H7 (cell line): ENCODE measurements around the gene PHF1. TPM values are rescaled to one million over a fixed set of nuclear protein-coding genes. Genes with fewer than 3 reads are reported as not detected.
"Not testable (repeated sequence)": the region's sequence is repeated elsewhere in the genome, so short reads cannot be mapped to it uniquely, and the experiment has no call there.

Experiments
- DNase-seq: peaks from one replicate; pipeline ENCODE4 v3.0.0; 2012
- H3K27me3 ChIP-seq: 2 replicates; pipeline ENCODE4 v1.6.0; 2011; ENCODE audit warnings: mild to moderate bottlenecking, low read length; ENCODE audit not compliant: control insufficient read depth, insufficient read depth
- H3K36me3 ChIP-seq: replicated peaks from 2 replicates; pipeline ENCODE4 v1.5.1; 2011; ENCODE audit warnings: low read length; ENCODE audit not compliant: control insufficient read depth, insufficient read depth
- H3K4me3 ChIP-seq: 2 replicates; pipeline ENCODE4 v1.5.1; 2011; ENCODE audit warnings: low read depth, mild to moderate bottlenecking, control low read depth, low read length, moderate library complexity; ENCODE audit not compliant: insufficient read depth
- total RNA-seq: library from RNA; depleted of rRNA; stranded (reverse); fragments of >200 nt; shearing (Covaris generic); gene quantifications from 2 replicates; pipeline ENCODE4 v1.2.3, GENCODE V29; 2014

The PHF1 gene
- total RNA-seq, 1 experiment from 2014 or later: 38.3 TPM

DNA sequence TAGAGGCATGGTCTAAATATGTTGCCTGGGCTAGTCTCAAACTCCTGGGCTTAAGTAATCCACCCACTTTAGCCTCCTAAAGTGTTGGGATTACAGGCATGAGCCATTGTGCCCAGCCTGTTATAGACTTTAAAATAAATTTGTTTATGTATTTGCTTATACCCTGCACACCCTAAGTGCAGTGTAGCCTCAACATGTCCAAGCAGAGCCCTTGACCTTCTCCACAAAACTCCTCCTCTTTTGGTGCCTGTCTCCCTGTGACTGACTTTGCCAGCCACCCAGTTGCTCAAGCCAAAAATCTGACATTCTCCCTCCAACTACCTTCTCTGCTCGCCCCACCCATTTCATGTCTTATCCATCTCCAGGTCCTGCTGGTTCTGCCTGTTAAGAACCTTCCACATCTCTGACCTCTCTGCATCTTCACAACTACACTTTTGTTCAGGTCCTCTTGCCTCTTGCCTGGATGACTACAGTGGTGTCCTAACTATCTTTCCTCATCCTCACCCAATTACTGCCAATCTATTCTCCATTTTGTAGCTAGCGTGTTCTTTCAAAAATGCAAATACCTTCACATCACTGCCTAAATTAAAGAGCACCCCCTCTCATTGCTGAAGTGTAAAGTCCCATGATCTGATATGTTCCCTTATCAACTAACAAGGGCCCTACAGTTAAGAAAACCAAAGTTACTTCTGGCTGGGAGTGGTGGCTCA is 30.4 kb upstream of the PHF1 start:
- no peaks in the 10 kb centered on the region for H3K36me3 ChIP-seq
- DNase-seq: no peak
- no peaks in the 10 kb centered on the region for H3K27me3 ChIP-seq
- H3K4me3 ChIP-seq: no peak overlapping the region

DNA sequence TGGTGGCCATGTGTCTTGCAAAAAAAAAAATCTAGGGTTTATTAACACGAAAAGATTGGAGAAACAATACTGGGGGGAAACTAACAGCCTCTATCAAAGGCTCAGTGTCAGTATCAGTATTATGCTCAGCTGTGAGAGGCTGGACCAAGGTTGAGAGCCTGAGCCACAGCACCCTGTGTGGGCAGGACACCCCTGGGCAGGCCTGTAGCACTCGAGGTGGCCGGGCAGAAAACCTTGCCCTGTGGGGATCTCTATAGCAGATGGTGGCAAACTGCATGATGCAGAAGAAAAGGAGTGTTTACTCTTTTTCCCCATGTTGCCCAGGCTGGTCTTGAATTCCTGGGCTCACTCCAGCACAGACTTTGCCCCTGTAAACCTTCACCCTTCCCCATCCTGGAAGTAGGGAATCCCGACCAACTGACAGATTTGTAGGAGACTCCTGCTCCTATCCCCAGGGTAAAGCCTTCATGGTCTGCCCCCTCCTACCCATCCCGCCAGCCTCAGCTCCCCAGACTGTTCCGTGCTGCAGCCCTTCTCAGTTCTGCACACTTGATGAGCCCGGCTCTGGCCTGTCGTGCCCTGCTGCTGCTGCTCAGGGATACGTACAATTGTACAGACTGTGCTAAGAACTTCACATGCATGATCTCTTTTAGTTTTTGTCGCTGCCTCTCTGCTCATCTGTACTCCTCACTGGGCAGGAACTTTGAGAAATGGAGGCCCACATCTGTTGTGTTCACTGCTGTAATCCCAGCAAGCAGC is 27.2 kb upstream of the PHF1 start:
- DNase-seq: no peak
- Histone ChIP-seq H3K36me3 (no peaks in the 10 kb centered on the region), H3K4me3 (no peak overlapping the region), H3K27me3 (no peaks in the 10 kb centered on the region)

DNA sequence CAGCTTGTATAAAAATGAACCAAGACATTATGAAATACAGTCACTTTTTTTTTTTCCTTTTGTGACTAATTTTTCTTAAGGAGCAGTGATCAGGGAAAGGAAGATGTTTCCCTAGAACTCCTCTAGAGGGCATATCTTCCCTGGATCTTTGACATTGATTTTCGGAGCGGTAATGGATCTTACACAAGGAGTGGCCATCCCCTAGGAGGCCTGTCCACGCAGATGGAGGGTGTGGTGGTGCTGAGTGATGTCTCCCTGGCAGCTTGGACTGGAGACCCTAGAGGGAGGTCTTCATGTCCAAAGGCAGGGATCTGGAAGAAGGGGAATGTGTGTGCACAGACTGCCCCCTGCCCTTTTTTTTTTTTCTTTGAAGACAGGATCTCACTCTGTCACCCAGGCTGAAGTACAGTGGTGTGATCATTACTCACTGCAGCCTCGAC is 26.2 kb upstream of the PHF1 start:
- no peak overlapping the region for H3K4me3 ChIP-seq
- DNase-seq: peak; percentile 74
- H3K36me3 ChIP-seq: no peaks in the 10 kb centered on the region
- no peaks in the 10 kb centered on the region for H3K27me3 ChIP-seq

DNA sequence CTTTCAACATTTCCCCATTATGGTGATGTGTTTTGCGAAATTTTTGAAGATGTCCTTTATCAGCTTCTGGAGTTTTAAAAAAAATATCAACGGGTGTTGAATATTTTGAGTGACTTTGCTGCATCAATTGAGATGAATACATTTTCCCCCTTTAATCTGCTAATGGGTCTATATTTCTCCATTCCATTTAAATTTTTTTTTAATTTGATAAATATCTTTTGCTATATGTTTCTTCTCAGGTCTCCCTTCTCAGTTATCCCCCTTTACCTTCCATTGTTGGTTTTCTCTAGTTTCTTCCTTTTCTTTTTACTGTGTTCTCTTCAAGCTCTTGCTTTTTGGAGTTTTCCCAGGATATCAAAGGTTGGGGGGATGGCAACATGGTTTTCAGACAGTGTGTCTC is 20.6 kb upstream of the PHF1 start:
- Histone ChIP-seq H3K36me3 (no peaks in the 10 kb centered on the region), H3K27me3 (no peaks in the 10 kb centered on the region), H3K4me3 (no peak overlapping the region)
- no peak for DNase-seq

DNA sequence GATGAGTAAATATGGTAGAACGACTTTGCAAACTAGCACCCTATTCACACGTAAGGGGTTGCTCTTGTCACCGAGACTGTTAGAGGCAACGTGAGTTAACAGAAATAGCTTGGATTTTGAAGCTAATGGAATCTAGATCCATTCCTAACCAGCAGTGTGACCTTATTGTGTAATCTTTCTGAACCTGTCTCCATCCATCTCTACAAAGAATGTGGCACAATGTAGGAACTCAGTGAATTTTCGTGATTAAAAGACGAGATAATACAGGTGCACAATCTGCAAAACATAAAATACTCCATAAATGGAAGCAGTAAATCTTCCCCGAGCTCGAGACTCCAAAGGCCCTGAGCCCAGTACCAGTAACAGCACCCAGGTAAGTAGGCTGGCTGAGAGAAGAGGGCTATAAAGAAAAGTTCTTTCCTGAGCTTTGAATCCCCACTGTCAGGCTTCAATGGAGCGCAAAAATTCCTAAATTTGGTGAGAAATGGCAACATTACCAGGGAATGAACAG is 20.0 kb upstream of the PHF1 start:
- DNase-seq: no peak
- Histone ChIP-seq H3K27me3 (no peaks in the 10 kb centered on the region), H3K4me3 (peak overlapping the region; percentile 98)

DNA sequence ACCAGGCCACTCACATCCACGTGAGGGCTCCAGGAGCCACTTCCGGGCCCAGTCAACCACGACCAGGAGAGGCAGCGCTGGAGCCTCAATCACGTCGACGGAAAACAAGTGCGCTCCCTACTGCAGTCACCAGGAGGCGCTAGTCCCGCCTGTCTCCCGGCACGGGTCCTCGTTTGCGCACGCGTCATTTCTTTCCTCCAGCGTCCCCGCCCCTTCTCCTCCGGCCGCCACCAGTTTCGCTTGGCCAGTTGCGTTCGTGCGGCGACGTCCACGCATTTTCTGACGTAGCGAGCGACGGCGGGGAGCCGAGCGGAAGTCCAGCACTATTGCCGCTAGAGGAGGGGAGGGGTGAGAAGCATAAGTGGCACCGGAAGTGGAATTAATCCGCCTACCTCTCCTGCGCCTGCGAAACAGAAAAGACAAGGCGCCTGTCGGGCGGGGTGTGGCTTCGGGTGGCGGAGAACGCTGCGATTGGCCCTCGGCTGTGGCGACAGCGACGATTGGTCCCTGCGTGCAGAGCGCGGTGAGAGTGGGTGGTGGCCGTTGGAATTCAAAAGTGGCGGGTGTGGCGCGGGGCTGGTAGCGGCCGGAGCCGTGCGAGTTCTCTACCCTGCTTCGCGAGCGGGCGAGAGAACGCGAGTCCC is 19.4 kb upstream of the PHF1 start, which contains the start of gene KIFC1:
Gene KIFC1, plus strand, starts transcription at position 546 of the 644 bp plus-strand sequence. CDS start 163 bp downstream, outside the sequence.
- H3K36me3 ChIP-seq: no peaks in the 10 kb centered on the region
- H3K27me3 ChIP-seq: no peaks in the 10 kb centered on the region
- peak within 1 kb of the TSS; percentile 98 for H3K4me3 ChIP-seq
- peak; percentile 97 for DNase-seq

More for the DNA sequence above, 20.0 kb upstream of the PHF1 start:
- no peaks in the 10 kb centered on the region for H3K36me3 ChIP-seq

DNA sequence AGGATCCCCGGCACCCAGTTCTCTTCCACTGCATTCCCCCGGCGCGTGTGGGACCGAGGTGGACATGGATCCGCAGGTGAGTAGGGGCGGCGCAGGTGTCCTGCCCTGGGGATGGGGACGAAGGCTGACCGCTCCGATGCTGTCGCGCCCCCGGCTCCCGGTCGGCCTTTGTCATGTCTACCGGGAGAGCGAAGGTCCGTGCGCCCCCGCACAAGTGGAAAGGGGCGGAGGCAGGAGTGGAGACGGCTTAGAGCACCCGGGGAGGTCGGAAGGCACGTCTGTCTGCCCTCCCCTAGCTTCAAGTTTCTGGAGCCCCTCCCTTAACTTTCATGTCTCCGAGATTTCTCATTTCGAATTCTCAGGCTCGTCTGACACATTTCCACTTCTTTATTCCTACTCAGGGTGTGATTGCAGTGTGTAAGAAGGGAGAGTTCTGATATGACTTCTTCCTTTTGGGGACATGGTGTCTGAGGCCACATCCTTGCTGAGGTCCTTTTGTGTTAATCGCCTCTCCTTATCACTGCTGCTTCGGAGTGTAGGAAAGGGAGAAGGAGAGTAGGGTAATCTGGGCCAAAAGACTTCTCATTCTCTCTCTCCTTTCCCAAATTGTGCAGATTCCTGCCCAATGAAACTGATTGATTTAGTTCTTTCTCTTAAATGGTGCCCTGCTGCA is 18.8 kb upstream of the PHF1 start:
- Histone ChIP-seq H3K4me3 (peak overlapping the region; percentile 98), H3K27me3 (no peaks in the 10 kb centered on the region), H3K36me3 (no peaks in the 10 kb centered on the region)
- DNase-seq: no peak

DNA sequence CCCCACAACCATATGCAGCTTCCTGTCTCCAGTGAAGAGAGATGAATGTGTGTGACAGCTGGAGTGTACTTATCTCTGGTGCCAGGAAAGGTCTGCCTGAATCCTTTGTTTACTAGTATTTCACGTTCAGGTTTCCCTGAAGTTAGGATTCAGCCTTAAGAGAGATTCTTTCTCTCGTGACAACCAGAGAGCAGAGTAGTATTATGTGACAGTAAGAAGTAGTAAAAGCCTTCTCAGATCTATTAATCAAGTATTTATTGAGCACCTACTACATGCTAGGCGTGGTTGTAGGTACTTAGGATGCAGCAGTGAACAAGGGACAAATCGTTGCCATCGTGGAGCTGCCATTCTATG is 18.2 kb upstream of the PHF1 start:
- Histone ChIP-seq H3K27me3 (no peaks in the 10 kb centered on the region), H3K4me3 (peak overlapping the region; percentile 98), H3K36me3 (0 out of 2 replicates have a peak, but pooled peaks cover under 1% of the 10 kb centered on the region)
- DNase-seq: no peak

DNA sequence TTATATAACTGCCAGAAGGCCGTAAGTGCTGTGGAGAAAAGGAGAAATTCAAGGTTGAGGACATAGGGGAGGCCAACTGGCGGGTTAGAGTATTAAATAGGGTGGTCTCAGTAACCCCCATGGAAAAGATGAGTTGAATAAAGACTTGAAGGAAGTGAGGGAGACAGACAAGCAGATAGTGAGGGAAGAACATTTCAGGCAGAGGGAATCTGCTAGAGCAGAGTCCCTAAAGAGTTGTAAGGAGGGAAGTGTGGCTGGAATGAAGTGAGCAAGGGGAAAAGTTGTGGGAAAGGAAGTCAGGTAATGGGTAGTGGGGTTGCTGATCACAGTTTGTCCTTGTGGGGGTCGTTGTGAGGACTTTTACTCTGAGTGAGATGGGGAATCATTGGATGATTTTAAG is 17.8 kb upstream of the PHF1 start:
- Histone ChIP-seq H3K36me3 (peaks cover 4% of the 10 kb centered on the region; the same call in 1 of the 2 replicates), H3K4me3 (peak overlapping the region; percentile 98), H3K27me3 (no peaks in the 10 kb centered on the region)
- DNase-seq: no peak

DNA sequence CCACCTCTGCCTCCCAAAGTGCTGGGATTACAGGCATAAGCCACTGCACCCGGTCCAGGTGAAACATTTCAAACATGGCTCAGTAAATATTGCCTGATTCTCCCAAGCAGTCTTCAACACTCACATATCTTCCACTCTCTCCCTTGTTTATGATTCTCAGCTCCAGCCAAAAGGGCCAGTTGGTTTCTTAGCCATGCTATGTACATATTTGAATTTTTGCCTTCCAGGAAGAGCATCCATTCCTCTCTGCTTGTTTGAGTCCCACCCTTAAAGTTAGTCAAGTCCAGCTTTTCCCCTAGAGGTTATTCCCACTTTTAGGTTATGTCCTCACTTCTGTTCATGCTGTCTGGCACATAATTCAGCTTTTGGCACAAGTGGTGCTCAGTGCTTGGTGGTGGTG is 13.3 kb upstream of the PHF1 start:
- Histone ChIP-seq H3K27me3 (no peaks in the 10 kb centered on the region), H3K36me3 (peaks cover 15% of the 10 kb centered on the region), H3K4me3 (no peak overlapping the region)
- no peak for DNase-seq

DNA sequence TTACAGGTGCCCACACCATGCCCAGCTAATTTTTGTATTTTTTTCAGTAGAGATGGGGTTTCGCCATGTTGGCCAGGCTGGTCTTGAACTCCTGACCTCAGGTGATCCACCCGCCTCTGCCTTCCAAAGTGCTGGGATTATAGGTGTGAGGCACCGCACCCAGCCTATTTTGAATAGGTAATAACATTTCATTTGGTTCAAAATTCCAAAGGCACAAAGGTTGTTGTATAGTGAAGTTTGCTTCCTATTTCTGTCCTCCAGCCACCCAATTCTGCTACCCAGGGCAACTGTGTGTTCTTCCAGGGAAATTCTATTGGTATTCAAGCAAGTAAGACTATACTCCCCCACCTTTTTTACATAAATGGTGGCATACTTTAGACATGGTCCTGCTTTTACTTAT is 12.2 kb upstream of the PHF1 start:
- peaks cover 24% of the 10 kb centered on the region for H3K36me3 ChIP-seq
- not testable (repeated sequence) for H3K27me3 ChIP-seq, H3K4me3 ChIP-seq, DNase-seq

DNA sequence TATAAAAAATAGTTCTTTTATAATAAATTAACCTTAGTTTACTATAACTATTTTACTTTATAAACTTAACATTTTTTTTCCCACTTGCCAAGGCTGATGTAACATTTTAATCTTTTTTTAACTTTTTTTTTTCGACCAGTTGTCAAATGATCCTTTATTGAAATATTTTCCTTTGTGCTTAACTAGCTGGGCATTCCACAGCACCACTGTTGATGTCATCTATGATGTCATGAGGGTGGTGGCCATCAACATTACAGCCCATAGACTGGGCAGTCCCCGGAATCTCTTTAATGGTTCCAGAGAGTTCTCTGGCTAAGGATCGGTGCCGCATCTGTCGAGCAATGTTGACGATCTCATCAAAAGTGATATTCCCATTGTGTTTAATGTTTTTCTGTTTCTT is 10.9 kb upstream of the PHF1 start:
- H3K4me3 ChIP-seq, H3K27me3 ChIP-seq, DNase-seq: not testable (repeated sequence)
- H3K36me3 ChIP-seq: peaks cover 36% of the 10 kb centered on the region

DNA sequence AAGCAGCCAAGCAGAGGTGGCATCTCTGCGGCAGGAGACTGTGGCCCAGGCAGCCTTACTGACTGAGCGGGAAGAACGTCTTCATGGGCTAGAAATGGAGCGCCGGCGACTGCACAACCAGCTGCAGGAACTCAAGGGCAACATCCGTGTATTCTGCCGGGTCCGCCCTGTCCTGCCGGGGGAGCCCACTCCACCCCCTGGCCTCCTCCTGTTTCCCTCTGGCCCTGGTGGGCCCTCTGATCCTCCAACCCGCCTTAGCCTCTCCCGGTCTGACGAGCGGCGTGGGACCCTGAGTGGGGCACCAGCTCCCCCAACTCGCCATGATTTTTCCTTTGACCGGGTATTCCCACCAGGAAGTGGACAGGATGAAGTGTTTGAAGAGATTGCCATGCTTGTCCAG is 5.9 kb upstream of the PHF1 start:
- H3K36me3 ChIP-seq: peaks cover 46% of the 10 kb centered on the region
- DNase-seq: no peak
- H3K27me3 ChIP-seq: no peaks in the 10 kb centered on the region
- no peak overlapping the region for H3K4me3 ChIP-seq

DNA sequence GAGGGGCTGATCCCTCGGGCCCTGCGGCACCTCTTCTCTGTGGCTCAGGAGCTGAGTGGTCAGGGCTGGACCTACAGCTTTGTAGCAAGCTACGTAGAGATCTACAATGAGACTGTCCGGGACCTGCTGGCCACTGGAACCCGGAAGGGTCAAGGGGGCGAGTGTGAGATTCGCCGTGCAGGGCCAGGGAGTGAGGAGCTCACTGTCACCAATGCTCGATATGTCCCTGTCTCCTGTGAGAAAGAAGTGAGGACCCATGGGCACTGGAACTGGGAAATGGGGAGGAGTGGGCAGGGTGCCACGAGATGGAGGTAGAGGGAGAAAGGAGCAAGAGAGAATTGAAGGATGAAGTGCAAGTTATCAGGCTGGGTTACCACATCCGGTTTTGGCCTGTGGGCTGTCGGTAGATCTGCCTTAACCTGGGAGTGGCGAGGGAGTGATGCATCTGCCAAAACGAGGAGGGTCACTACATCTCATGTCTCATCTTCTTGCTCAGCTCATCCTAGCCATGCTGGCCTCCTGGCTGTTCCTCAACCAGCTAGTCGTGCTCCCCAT is 5.4 kb upstream of the PHF1 start:
- H3K36me3 ChIP-seq: peaks cover 44% of the 10 kb centered on the region
- no peak for DNase-seq

More for the DNA sequence above, 5.4 kb upstream of the PHF1 start:
- Histone ChIP-seq H3K27me3 (no peaks in the 10 kb centered on the region), H3K4me3 (no peak overlapping the region)
